ENCODE data around the gene WWOX. TPM values are rescaled to one million over a fixed set of nuclear protein-coding genes. Genes with fewer than 3 reads are reported as not detected.

Gene WWOX
- total RNA-seq, 1 experiment from 2014 or later, result 15.6 TPM

GRCh38 chr16:78242239-78242630, 142.8 kb downstream of the WWOX start:
- H3K27me3 Mint-ChIP-seq (ENCODE audit: low read depth), result no peaks in the 10 kb centered on the region
- no peak for DNase-seq
- Histone ChIP-seq H2AFZ (ENCODE audit: low read length) (no peak overlapping the region), H2BK120ac (ENCODE audit: low read depth, low read length, poor library complexity, severe bottlenecking) (no peak overlapping the region), H3K56ac (ENCODE audit: insufficient read length, low read depth, low read length) (no peak overlapping the region), H3K79me1 (ENCODE audit: insufficient read depth, low read depth, low read length, poor library complexity, severe bottlenecking) (no peaks in the 10 kb centered on the region), H2BK5ac (ENCODE audit: insufficient read length, low read length) (no peak overlapping the region), H2AK5ac (ENCODE audit: insufficient read length, low read length) (no peak overlapping the region), H3K27ac (ENCODE audit: insufficient read length, low read depth, low read length) (no peak overlapping the region), H2BK20ac (ENCODE audit: low read depth, low read length, poor library complexity, severe bottlenecking) (no peak overlapping the region), H3K4me1 (ENCODE audit: insufficient read depth, low read length) (no peaks in the 10 kb centered on the region), H3K14ac (ENCODE audit: insufficient read depth, low read length) (no peak overlapping the region), H3T11ph (ENCODE audit: low read length) (no peak overlapping the region), H2BK12ac (ENCODE audit: insufficient read length, low read depth, low read length) (no peak overlapping the region), H3K9me3 (ENCODE audit: control insufficient read depth, low read depth, low read length) (no peaks in the 10 kb centered on the region), H3K27me3 (ENCODE audit: insufficient read depth, low read length) (no peaks in the 10 kb centered on the region), H3K4ac (ENCODE audit: low read depth, low read length) (no peak overlapping the region), H3K23ac (ENCODE audit: insufficient read length, low read depth, low read length) (no peak overlapping the region), H3K23me2 (ENCODE audit: insufficient read length, low read depth, low read length, poor library complexity, severe bottlenecking) (no peaks in the 10 kb centered on the region), H4K91ac (ENCODE audit: insufficient read length, low read depth, low read length) (no peak overlapping the region), H4K8ac (replicated peaks; ENCODE audit: insufficient read length, low read depth, low read length) (no peak overlapping the region), H2BK15ac (ENCODE audit: low read depth, low read length) (no peak overlapping the region), H4K20me1 (ENCODE audit: control insufficient read depth, insufficient read depth, insufficient read length) (no peaks in the 10 kb centered on the region), H3K18ac (ENCODE audit: insufficient read length, low read depth, low read length) (no peak overlapping the region), H3K79me2 (ENCODE audit: insufficient read depth, low read length) (no peaks in the 10 kb centered on the region), H4K5ac (ENCODE audit: insufficient read length, low read depth, low read length) (no peak overlapping the region), H3K9ac (ENCODE audit: extremely low read depth, insufficient read length, low read length) (no peak overlapping the region), H3K4me2 (ENCODE audit: insufficient read depth, insufficient read length, low read length) (no peak overlapping the region)
- H3K36me3 Mint-ChIP-seq (ENCODE audit: insufficient read depth in 1 of 3, low read depth in 3 of 3), result no peaks in the 10 kb centered on the region; a peak in 1 of 7 replicates
- no peak overlapping the region for H3K4me3 Mint-ChIP-seq
- H3K4me1 Mint-ChIP-seq, result peaks cover 2% of the 10 kb centered on the region in 2 experiments; a peak in 2 of 4 replicates
- no CpG with 5 or more reads among the region's 5 CpGs for WGBS (ENCODE audit: extremely low coverage, insufficient read length, low lambda C conversion rate)
- H3K9me3 Mint-ChIP-seq, result no peaks in the 10 kb centered on the region
- H3K27ac Mint-ChIP-seq, result no peak overlapping the region
- TF ChIP-seq, protein P1, sequence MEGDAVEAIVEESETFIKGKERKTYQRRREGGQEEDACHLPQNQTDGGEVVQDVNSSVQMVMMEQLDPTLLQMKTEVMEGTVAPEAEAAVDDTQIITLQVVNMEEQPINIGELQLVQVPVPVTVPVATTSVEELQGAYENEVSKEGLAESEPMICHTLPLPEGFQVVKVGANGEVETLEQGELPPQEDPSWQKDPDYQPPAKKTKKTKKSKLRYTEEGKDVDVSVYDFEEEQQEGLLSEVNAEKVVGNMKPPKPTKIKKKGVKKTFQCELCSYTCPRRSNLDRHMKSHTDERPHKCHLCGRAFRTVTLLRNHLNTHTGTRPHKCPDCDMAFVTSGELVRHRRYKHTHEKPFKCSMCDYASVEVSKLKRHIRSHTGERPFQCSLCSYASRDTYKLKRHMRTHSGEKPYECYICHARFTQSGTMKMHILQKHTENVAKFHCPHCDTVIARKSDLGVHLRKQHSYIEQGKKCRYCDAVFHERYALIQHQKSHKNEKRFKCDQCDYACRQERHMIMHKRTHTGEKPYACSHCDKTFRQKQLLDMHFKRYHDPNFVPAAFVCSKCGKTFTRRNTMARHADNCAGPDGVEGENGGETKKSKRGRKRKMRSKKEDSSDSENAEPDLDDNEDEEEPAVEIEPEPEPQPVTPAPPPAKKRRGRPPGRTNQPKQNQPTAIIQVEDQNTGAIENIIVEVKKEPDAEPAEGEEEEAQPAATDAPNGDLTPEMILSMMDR (conservative IDR thresholded peaks at IDR 0.05), result no peak
